ENCODE results near the gene TSPAN14.

Gene TSPAN14

GRCh38 chr10:80504158-80504811 is 50.2 kb downstream of the TSPAN14 start:
- DNase-seq (ENCODE audit: low read depth), result no peak

- no peak for DNase-seq (ENCODE audit: low read depth)
These were observed 50.9 kb downstream of the TSPAN14 start for GRCh38 chr10:80504897-80505465.

- DNase-seq (ENCODE audit: low read depth), result peak; percentile 65
These were observed 52.1 kb downstream of the TSPAN14 start for GRCh38 chr10:80506189-80506575.

- no peak for DNase-seq (ENCODE audit: low read depth)
These were observed 52.9 kb downstream of the TSPAN14 start for GRCh38 chr10:80506836-80507487.

- no peak for DNase-seq (ENCODE audit: low read depth)
These were observed 54.9 kb downstream of the TSPAN14 start for GRCh38 chr10:80509108-80509402.

- peak; percentile 83 for DNase-seq (ENCODE audit: low read depth)
These were observed 55.5 kb downstream of the TSPAN14 start for GRCh38 chr10:80509403-80510161.

GRCh38 chr10:80512031-80512526 is 58.0 kb downstream of the TSPAN14 start:
- DNase-seq (ENCODE audit: low read depth), result no peak

GRCh38 chr10:80513106-80513505 is 59.0 kb downstream of the TSPAN14 start:
- no peak for DNase-seq (ENCODE audit: low read depth)

GRCh38 chr10:80515511-80515910 is 61.4 kb downstream of the TSPAN14 start:
- DNase-seq (ENCODE audit: low read depth), result no peak

- no peak for DNase-seq (ENCODE audit: low read depth)
These were observed 61.8 kb downstream of the TSPAN14 start for GRCh38 chr10:80515941-80516340.

- DNase-seq (ENCODE audit: low read depth), result no peak
These were observed 62.5 kb downstream of the TSPAN14 start for GRCh38 chr10:80516506-80517075.

GRCh38 chr10:80517416-80518142 is 63.5 kb downstream of the TSPAN14 start:
- no peak for DNase-seq (ENCODE audit: low read depth)

- no peak for DNase-seq (ENCODE audit: low read depth)
These were observed 64.2 kb downstream of the TSPAN14 start for GRCh38 chr10:80518143-80518806.

GRCh38 chr10:80518807-80519360 is 64.8 kb downstream of the TSPAN14 start:
- DNase-seq (ENCODE audit: low read depth), result no peak

GRCh38 chr10:80519936-80520650 is 66.0 kb downstream of the TSPAN14 start:
- DNase-seq (ENCODE audit: low read depth), result no peak

- DNase-seq (ENCODE audit: low read depth), result no peak
These were observed 66.8 kb downstream of the TSPAN14 start for GRCh38 chr10:80520661-80521470.

GRCh38 chr10:80522756-80523363 is 68.8 kb downstream of the TSPAN14 start:
- DNase-seq (ENCODE audit: low read depth), result no peak

- DNase-seq (ENCODE audit: low read depth), result no peak
These were observed 69.7 kb downstream of the TSPAN14 start for GRCh38 chr10:80523773-80524172.

Data from HS-5 (cell line).